T1000 (cell line): ENCODE data around the gene AIFM3.

Experiments
- DNase-seq: peaks from one replicate; lab custom pipeline; 2025; ENCODE audit warnings: mixed read lengths; lab: John Stamatoyannopoulos, UW

Gene AIFM3

GRCh38 chr22:20991252-20992055, 24.4 kb downstream of the AIFM3 start:
- no peak for DNase-seq

GRCh38 chr22:20992056-20992442, 25.0 kb downstream of the AIFM3 start:
- no peak for DNase-seq

- no peak for DNase-seq
Observed at GRCh38 chr22:20992456-20993303, 25.6 kb downstream of the AIFM3 start.

- DNase-seq = no peak
Observed at GRCh38 chr22:20993304-20994127, 26.5 kb downstream of the AIFM3 start.

GRCh38 chr22:20994128-20994901, 27.3 kb downstream of the AIFM3 start:
- no peak for DNase-seq

- DNase-seq = no peak
Observed at GRCh38 chr22:20994902-20995241, 27.8 kb downstream of the AIFM3 start.

GRCh38 chr22:20995329-20996030, 28.4 kb downstream of the AIFM3 start:
- no peak for DNase-seq

GRCh38 chr22:20996031-20996410, 29.0 kb downstream of the AIFM3 start:
- no peak for DNase-seq

- no peak for DNase-seq
Observed at GRCh38 chr22:20996598-20997535, 29.8 kb downstream of the AIFM3 start.

GRCh38 chr22:20997536-20998257, 30.6 kb downstream of the AIFM3 start:
- DNase-seq = no peak

- DNase-seq = no peak
Observed at GRCh38 chr22:20998411-20999336, 31.6 kb downstream of the AIFM3 start.

GRCh38 chr22:20999350-21000206, 32.5 kb downstream of the AIFM3 start:
- no peak for DNase-seq

- no peak for DNase-seq
Observed at GRCh38 chr22:21000207-21000986, 33.3 kb downstream of the AIFM3 start.

GRCh38 chr22:21000987-21001600, 34.0 kb downstream of the AIFM3 start:
- no peak for DNase-seq

- DNase-seq = peak; percentile 92
Observed at GRCh38 chr22:21001601-21002325, 34.7 kb downstream of the AIFM3 start, which contains the start of gene THAP7. THAP7 (minus strand) TSS chr22:21002118; CDS start chr22:21001911, 207 bp downstream.
